Epithelial cell of proximal tubule (primary cell): Measurements from ENCODE around the gene SSPN. TPM values are rescaled to one million over a fixed set of nuclear protein-coding genes. Genes with fewer than 3 reads are reported as not detected.

Experiments
- DNase-seq: peaks from one replicate; pipeline ENCODE4 v3.0.0-alpha.2; 2011; ENCODE audit warnings: low read depth
- H3K4me3 ChIP-seq: 2 replicates; pipeline ENCODE4 v1.5.1; 2011; ENCODE audit warnings: low read depth, mild to moderate bottlenecking, low read length
- CTCF ChIP-seq: conservative IDR thresholded peaks from 2 replicates; pipeline ENCODE4 v1.5.1; 2012; ENCODE audit warnings: low read depth, mild to moderate bottlenecking, low read length
- total RNA-seq: library from RNA; depleted of rRNA; stranded (reverse); fragments of >200 nt; gene quantifications from 2 replicates; pipeline ENCODE4 v1.2.3, GENCODE V29; 2015

The SSPN gene
- total RNA-seq = 0.43 and 1.6 TPM in 2 replicates

GRCh38 chr12:26195250-26195640, at the start of gene SSPN:
Gene SSPN (plus strand): TSS chr12:26195573. CDS start chr12:26195673, 100 bp downstream.
- peak within 1 kb of the TSS; percentile 60 for H3K4me3 ChIP-seq
- no peak for TF ChIP-seq CTCF
- no peak for DNase-seq

- no peak for DNase-seq
- no peak overlapping the region for H3K4me3 ChIP-seq
- TF ChIP-seq CTCF = no peak
Measured at GRCh38 chr12:26148291-26148690, 47.1 kb upstream of the SSPN start.

- no peak for DNase-seq
- no peak for TF ChIP-seq CTCF
Measured at GRCh38 chr12:26149968-26150500, 45.3 kb upstream of the SSPN start.

GRCh38 chr12:26150736-26151450, 44.5 kb upstream of the SSPN start:
- DNase-seq = peak; percentile 77
- TF ChIP-seq CTCF = no peak
- H3K4me3 ChIP-seq = no peak overlapping the region

More at GRCh38 chr12:26149968-26150500, 45.3 kb upstream of the SSPN start:
- H3K4me3 ChIP-seq = no peak overlapping the region

- no peak for DNase-seq
- no peak for TF ChIP-seq CTCF
- H3K4me3 ChIP-seq = no peak overlapping the region
Measured at GRCh38 chr12:26152507-26153102, 42.8 kb upstream of the SSPN start.

- no peak overlapping the region for H3K4me3 ChIP-seq
- peak; percentile 98 for DNase-seq
- TF ChIP-seq CTCF = peak; percentile 49
Measured at GRCh38 chr12:26153421-26154154, 41.8 kb upstream of the SSPN start.
